IPS DF 19.7 (cell line): ENCODE data around the gene PRAMEF6.
"Not testable (repeated sequence)": the region's sequence is repeated elsewhere in the genome, so short reads cannot be mapped to it uniquely, and the experiment has no call there.

Experiments used
- DNase-seq: peaks from one replicate; pipeline ENCODE4 v3.0.0-alpha.2; 2013; ENCODE audit warnings: low read depth, low spot score

The PRAMEF6 gene

GRCh38 chr1:12947480-12947879, at the start of gene PRAMEF6:
Gene PRAMEF6, minus strand, starts transcription at chr1:12947580. Its CDS starts 5,062 bp downstream, at chr1:12942518.
- not testable (repeated sequence) for DNase-seq

GRCh38 chr1:12924368-12924767, 23.0 kb downstream of the PRAMEF6 start:
- not testable (repeated sequence) for DNase-seq

- not testable (repeated sequence) for DNase-seq
These were observed 25.6 kb downstream of the PRAMEF6 start for GRCh38 chr1:12921749-12922148.

GRCh38 chr1:12916310-12916709, 31.1 kb downstream of the PRAMEF6 start, which contains the start of gene PRAMEF7:
Gene PRAMEF7, plus strand, starts transcription at chr1:12916610. Its CDS starts 1,083 bp downstream, at chr1:12917693.
- not testable (repeated sequence) for DNase-seq

GRCh38 chr1:12903793-12904572, 43.4 kb downstream of the PRAMEF6 start:
- DNase-seq, result not testable (repeated sequence)

- DNase-seq, result not testable (repeated sequence)
These were observed 48.2 kb downstream of the PRAMEF6 start for GRCh38 chr1:12899186-12899585.

- DNase-seq, result not testable (repeated sequence)
These were observed 49.2 kb downstream of the PRAMEF6 start, which contains the start of gene PRAMEF10 for GRCh38 chr1:12898170-12898569. Gene PRAMEF10, minus strand, starts transcription at chr1:12898270. Its CDS starts 2,423 bp downstream, at chr1:12895847.
